ENCODE data around the gene ACBD4. TPM values are rescaled to one million over a fixed set of nuclear protein-coding genes. Genes with fewer than 3 reads are reported as not detected.

The ACBD4 gene, protein sequence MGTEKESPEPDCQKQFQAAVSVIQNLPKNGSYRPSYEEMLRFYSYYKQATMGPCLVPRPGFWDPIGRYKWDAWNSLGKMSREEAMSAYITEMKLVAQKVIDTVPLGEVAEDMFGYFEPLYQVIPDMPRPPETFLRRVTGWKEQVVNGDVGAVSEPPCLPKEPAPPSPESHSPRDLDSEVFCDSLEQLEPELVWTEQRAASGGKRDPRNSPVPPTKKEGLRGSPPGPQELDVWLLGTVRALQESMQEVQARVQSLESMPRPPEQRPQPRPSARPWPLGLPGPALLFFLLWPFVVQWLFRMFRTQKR
- 6.2 to 9.8 TPM (median 7.9 TPM) in 5 replicates for total RNA-seq (2022; extraction: Qiagen RNA extraction; ENCODE audit: low read depth)

DNA sequence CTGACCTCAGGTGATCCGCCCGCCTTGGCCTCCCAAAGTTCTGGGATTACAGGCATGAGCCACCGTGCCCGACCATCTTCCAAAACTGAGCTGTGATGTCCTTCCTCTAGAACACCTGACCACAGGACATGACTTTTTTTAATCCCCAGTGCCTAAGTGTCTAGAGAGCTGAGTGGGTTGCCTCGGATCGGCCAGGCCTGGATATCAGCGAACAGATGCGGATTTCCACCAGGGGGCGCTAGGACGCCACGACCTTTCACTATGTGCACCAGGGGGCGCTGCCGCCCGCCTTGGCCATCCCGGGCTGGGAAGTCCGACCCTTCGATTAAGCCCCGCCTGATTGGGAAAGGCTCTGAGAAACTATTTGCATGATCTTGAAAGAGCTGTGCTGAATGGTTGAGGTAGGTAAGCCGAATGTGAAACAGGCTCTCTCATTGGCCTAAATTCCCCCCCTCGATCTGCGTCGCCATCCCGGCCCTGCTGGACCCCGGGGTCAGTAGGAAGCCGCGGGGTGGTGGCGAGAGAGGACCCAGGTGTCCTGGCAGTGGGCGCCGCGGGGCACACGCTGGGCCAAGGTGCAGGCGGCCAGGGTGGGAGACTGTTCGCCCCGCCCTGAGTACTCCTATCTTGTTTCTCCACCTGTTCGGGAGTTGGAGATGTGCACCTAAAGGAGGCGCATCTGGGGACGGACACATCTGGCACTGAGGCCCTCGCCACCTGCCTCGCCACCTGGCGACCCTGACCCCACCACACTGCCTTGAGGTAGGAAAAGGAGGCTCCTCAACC lies at the start of gene ACBD4:
Gene ACBD4, plus strand, starts transcription at position 496 of the 786 bp plus-strand sequence. CDS start 458 bp downstream, outside the sequence.

DNA sequence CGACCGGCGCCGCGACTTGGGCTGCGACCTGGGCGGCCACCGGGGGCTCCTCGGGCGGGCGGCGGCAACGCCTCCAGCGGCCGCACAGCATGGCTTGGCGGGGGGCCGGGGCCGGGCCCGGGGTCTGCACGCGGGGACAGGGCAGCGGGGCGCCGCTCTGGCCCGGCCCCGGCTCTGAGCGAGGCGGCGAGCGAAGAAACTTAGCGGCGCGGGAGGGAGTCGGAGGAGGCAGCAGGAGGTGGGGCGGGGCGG lies 3.2 kb upstream of the ACBD4 start, which contains the start of gene PLCD3:
Gene PLCD3, minus strand, starts transcription at position 196 of the 252 bp plus-strand sequence. Its CDS starts 105 bp downstream, at position 91.

DNA sequence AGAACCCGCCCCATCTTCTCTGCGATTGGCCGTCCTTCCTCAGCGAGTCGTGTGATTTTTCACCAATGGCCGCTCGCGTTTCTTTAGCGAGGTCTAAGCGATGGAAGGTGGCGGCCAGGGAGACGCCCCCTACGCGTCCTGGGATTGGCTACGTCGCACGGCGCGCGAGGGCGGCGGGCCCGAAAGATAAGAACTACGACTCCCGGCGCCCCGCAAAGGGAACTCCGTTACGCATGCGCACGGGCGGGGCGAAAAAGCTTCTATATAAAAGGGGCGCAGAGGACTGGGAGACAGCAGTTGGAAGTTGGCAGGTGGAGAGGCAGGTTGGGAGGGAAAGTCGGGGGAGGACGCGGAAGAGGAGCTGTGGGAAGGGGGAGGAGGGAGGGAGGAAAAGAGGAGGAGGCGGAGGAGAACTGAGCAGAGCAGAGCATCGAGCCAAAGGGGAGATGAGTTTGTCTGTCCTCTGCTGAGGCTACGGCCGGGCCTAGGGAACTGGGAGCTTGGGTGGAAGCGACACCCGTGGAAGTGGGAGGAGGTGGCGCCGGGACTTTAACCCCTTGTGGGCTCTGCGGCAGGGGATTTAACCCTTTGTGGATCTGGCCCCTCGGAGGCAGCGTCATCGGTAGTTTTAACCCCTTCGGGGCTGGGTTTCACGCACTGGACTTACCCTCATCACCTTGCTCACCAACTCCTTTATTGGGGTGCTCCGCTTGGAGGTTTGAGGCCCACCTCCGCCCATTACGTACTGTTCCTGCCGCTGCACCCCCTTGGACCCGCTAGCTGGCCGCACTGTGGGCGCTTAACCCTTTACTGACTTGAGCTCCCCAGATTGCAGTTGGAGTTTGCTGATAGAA lies 12.9 kb downstream of the ACBD4 start, which contains the start of gene HEXIM1:
Gene HEXIM1, plus strand, starts transcription at position 293 of the 854 bp plus-strand sequence. CDS start 716 bp downstream, outside the sequence.

DNA sequence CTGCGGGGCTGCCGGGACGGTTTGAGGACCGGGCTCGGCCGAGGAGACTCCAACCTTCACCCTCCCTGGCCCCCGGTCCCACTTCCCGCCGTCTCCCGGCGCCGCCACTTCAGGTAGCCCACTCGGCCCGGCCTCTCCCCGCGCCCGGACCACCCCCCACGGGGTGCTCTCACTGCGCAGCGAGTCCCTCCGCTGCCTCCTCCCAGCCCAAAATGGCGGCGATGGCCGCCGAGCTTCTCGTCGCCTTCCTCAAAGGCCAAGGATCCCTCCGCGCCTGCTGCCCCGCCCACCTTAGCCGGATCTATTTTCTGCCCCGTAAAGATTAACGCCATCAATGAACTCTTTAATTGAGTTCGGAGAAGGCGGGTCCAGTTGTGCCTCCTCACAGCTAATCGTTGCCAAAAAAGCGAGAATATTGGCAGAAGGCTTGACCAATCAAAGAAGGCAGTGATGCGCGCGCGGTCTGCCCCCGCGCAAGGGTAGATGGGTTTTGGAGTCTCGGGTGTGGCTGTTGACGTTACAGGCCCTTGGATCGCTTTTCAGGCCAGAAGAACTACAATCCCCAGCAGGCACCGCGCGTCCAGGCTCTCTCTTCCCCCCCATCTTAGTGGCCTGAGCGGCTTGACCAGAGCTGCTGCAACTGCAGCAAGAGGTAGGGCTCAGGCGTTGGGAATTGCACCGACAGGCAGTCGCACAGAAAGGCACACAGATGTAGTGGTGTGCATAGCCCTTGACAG lies 26.0 kb downstream of the ACBD4 start, which contains the start of gene HEXIM2:
Gene HEXIM2, plus strand, starts transcription at position 588 of the 737 bp plus-strand sequence. CDS start 919 bp downstream, outside the sequence.

Other genes starting within 250 kb of the ACBD4 start
- 132 to 171 TPM (median 154 TPM) in 5 replicates for gene EFTUD2, start 236.2 kb upstream of the ACBD4 start, total RNA-seq (2022; extraction: Qiagen RNA extraction; ENCODE audit: low read depth)
- 0.56 to 1.4 TPM (median 0.72 TPM) in 5 replicates for gene GFAP, start 220.2 kb upstream of the ACBD4 start, total RNA-seq (2022; extraction: Qiagen RNA extraction; ENCODE audit: low read depth)
- 22.4 to 41.1 TPM (median 39.9 TPM) in 5 replicates for gene KIF18B, start 187.9 kb upstream of the ACBD4 start, total RNA-seq (2022; extraction: Qiagen RNA extraction; ENCODE audit: low read depth)
- gene C1QL1, start 167.4 kb upstream of the ACBD4 start, total RNA-seq (2022; extraction: Qiagen RNA extraction; ENCODE audit: low read depth): 13.1 to 36.0 TPM (median 31.1 TPM) in 5 replicates
- gene DCAKD, start 84.1 kb upstream of the ACBD4 start, total RNA-seq (2022; extraction: Qiagen RNA extraction; ENCODE audit: low read depth): 16.0 to 19.7 TPM (median 18.7 TPM) in 5 replicates
- 151 to 428 TPM (median 168 TPM) in 5 replicates for gene NMT1, start 74.4 kb upstream of the ACBD4 start, total RNA-seq (2022; extraction: Qiagen RNA extraction; ENCODE audit: low read depth)
- gene PLCD3, start 3.2 kb upstream of the ACBD4 start, total RNA-seq (2022; extraction: Qiagen RNA extraction; ENCODE audit: low read depth): 111 to 204 TPM (median 188 TPM) in 5 replicates
- 43.1 to 57.4 TPM (median 48.3 TPM) in 5 replicates for gene HEXIM1, start 12.8 kb downstream of the ACBD4 start, total RNA-seq (2022; extraction: Qiagen RNA extraction; ENCODE audit: low read depth)
- 12.2 to 18.8 TPM (median 16.3 TPM) in 5 replicates for gene HEXIM2, start 26.2 kb downstream of the ACBD4 start, total RNA-seq (2022; extraction: Qiagen RNA extraction; ENCODE audit: low read depth)
- 20.1 to 41.6 TPM (median 37.7 TPM) in 5 replicates for gene FMNL1, start 86.2 kb downstream of the ACBD4 start, total RNA-seq (2022; extraction: Qiagen RNA extraction; ENCODE audit: low read depth)
- 0.11 to 0.41 TPM (median 0.19 TPM) in 5 replicates for gene SPATA32, start 126.4 kb downstream of the ACBD4 start, total RNA-seq (2022; extraction: Qiagen RNA extraction; ENCODE audit: low read depth)
- gene MAP3K14, start 181.3 kb downstream of the ACBD4 start, total RNA-seq (2022; extraction: Qiagen RNA extraction; ENCODE audit: low read depth): 32.2 to 70.8 TPM (median 53.5 TPM) in 5 replicates